Endothelial cell of umbilical vein (primary cell): ENCODE data around the gene SCN3B. TPM values are rescaled to one million over a fixed set of nuclear protein-coding genes. Genes with fewer than 3 reads are reported as not detected.

Experiments
- BruUV-seq: library from RNA; stranded (reverse); fragments of 400-500 nt; replicated peaks from 2 replicates; lab custom pipeline; 2021; lab: Mats Ljungman, UMichigan
- CTCF ChIA-PET: fragments of 300-600, 350-600 bp; sonication (Branson Sonifier 250); formaldehyde crosslinking; loops from one replicate; lab custom pipeline; 2021; ENCODE audit warnings: antibody characterized with exemption, inconsistent platforms; lab: Charles Lee
- POLR2A ChIA-PET: fragments of 300-600, 350-600 bp; sonication (Branson Sonifier 250); formaldehyde crosslinking; loops from one replicate; lab custom pipeline; 2021; ENCODE audit warnings: antibody characterized with exemption, inconsistent platforms; lab: Charles Lee
- DNase-seq: peaks from one replicate; pipeline ENCODE4 v3.0.0-alpha.2; 2011; ENCODE audit warnings: low read depth, low spot score
- FAIRE-seq: peaks from 2 replicates; lab custom pipeline; 2011; peaks lifted over from hg19 to GRCh38; lab: Jason Lieb, UNC
- H2AFZ ChIP-seq: 2 replicates; pipeline ENCODE4 v1.6.0; 2012; ENCODE audit warnings: low read depth, low read length, control low read depth, inconsistent platforms
- H3K27ac ChIP-seq: 2 replicates; pipeline ENCODE4 v1.5.1; 2011; ENCODE audit warnings: low read depth, mild to moderate bottlenecking, control low read depth, low read length, moderate library complexity; ENCODE audit not compliant: insufficient read depth
- H3K27me3 ChIP-seq, 2 experiments: 2 replicates each; pipeline versions ENCODE4 v1.6.0 to v1.6.1; 2011; ENCODE audit warnings: low read length in 2 of 2, mixed read lengths in 1 of 2; ENCODE audit not compliant: control insufficient read depth in 2 of 2, insufficient read depth in 2 of 2
- H3K36me3 ChIP-seq, 2 experiments: 2 replicates in 1 of 2; 3 replicates in 1 of 2; pipeline ENCODE4 v1.5.1; 2011; ENCODE audit warnings: low read length in 2 of 2, mild to moderate bottlenecking in 1 of 2, moderate library complexity in 1 of 2; ENCODE audit not compliant: control insufficient read depth in 2 of 2, insufficient read depth in 2 of 2; ENCODE audit errors: extremely low read depth in 1 of 2
- H3K4me1 ChIP-seq: 3 replicates; pipeline ENCODE4 v1.5.1; 2011; ENCODE audit warnings: mild to moderate bottlenecking, low read length; ENCODE audit not compliant: control insufficient read depth, insufficient read depth; ENCODE audit errors: extremely low read depth
- H3K4me2 ChIP-seq: 2 replicates; pipeline ENCODE4 v1.6.1; 2011; ENCODE audit warnings: low read length, control low read depth, mixed read lengths; ENCODE audit not compliant: insufficient read depth
- H3K4me3 ChIP-seq, 3 experiments: fragments of 200-600 bp in 1 of 3; sonication (generic), shearing (Covaris generic) in 1 of 3; replicated peaks in 1 of 3; 2 replicates each; pipeline ENCODE4 v1.5.1; 2011 to 2016; ENCODE audit warnings: control low read depth in 3 of 3, low read length in 3 of 3, mild to moderate bottlenecking in 2 of 3, inconsistent platforms in 1 of 3, low read depth in 1 of 3, moderate library complexity in 1 of 3; ENCODE audit not compliant: insufficient read depth in 1 of 3
- H3K79me2 ChIP-seq: 2 replicates; pipeline ENCODE4 v1.6.0; 2012; ENCODE audit warnings: low read length, inconsistent platforms; ENCODE audit not compliant: control insufficient read depth, insufficient read depth
- H3K9ac ChIP-seq: replicated peaks from 2 replicates; pipeline ENCODE3; 2011; ENCODE audit warnings: low read length, control low read depth; ENCODE audit not compliant: insufficient read depth; ENCODE audit errors: extremely low read depth
- H3K9me1 ChIP-seq: replicated peaks from 3 replicates; pipeline ENCODE4 v1.6.0; 2011; ENCODE audit warnings: mild to moderate bottlenecking, low read length; ENCODE audit not compliant: control insufficient read depth, insufficient read depth; ENCODE audit errors: extremely low read depth
- H3K9me3 ChIP-seq: replicated peaks from 2 replicates; pipeline ENCODE4 v1.5.1; 2012; ENCODE audit warnings: low read length, inconsistent platforms; ENCODE audit not compliant: control insufficient read depth, insufficient read depth
- H4K20me1 ChIP-seq: replicated peaks from 2 replicates; pipeline ENCODE3; 2011; ENCODE audit warnings: mild to moderate bottlenecking, low read length; ENCODE audit not compliant: control insufficient read depth, insufficient read depth; ENCODE audit errors: extremely low read depth
- CTCF ChIP-seq, 2 donors: IDR thresholded peaks; 1 replicate in 1 of 2; 2 replicates in 1 of 2; pipeline ENCODE4 v1.5.1; 2011; ENCODE audit warnings: low read length in 2 of 2, mild to moderate bottlenecking in 2 of 2, moderate library complexity in 2 of 2, control low read depth in 1 of 2, inconsistent platforms in 1 of 2, low read depth in 1 of 2; ENCODE audit not compliant: insufficient read depth in 1 of 2; ENCODE audit errors: extremely low read depth in 1 of 2
- EZH2 ChIP-seq: IDR thresholded peaks from 2 replicates; pipeline ENCODE4 v1.6.1; 2012; ENCODE audit warnings: borderline replicate concordance, low read depth, mild to moderate bottlenecking, moderate library complexity, low read length, inconsistent platforms; ENCODE audit not compliant: severe bottlenecking
- FOS ChIP-seq: IDR thresholded peaks from 2 replicates; pipeline ENCODE4 v1.6.1; 2011; ENCODE audit warnings: mild to moderate bottlenecking, low read length, moderate library complexity, borderline replicate concordance; ENCODE audit not compliant: insufficient read depth
- GATA2 ChIP-seq: IDR thresholded peaks from 2 replicates; pipeline ENCODE4 v1.7.0; 2011; ENCODE audit warnings: low read depth, mild to moderate bottlenecking, moderate library complexity, mixed read lengths, low read length; ENCODE audit not compliant: insufficient read length, insufficient read depth
- JUN ChIP-seq: IDR thresholded peaks from 2 replicates; pipeline ENCODE4 v1.6.1; 2011; ENCODE audit warnings: borderline replicate concordance, low read depth; ENCODE audit not compliant: insufficient read length, insufficient read depth
- MAX ChIP-seq: IDR thresholded peaks from 2 replicates; pipeline ENCODE4 v1.6.1; 2011; ENCODE audit not compliant: insufficient read depth, insufficient read length
- MYC ChIP-seq: IDR thresholded peaks from one replicate; pipeline ENCODE4 v1.6.1; 2011; ENCODE audit warnings: mild to moderate bottlenecking, low read depth, low read length
- POLR2A ChIP-seq: IDR thresholded peaks from 2 replicates; pipeline ENCODE4 v1.6.1; 2012; ENCODE audit warnings: low read depth, mild to moderate bottlenecking, control low read depth, low read length
- POLR2AphosphoS5 ChIP-seq: IDR thresholded peaks from 2 replicates; pipeline ENCODE4 v1.6.1; 2012; ENCODE audit warnings: low read depth, mild to moderate bottlenecking, control low read depth, low read length, moderate library complexity; ENCODE audit not compliant: insufficient read depth
- dilution Hi-C: fragments of 300-500 bp; cut with MboI; formaldehyde crosslinking; loops from one replicate; pipeline ENCODE4 v1.15.0; 2019; ENCODE audit warnings: low sequenced_read_pairs; ENCODE audit not compliant: extremely low pct_ligation_motif_present
- intact Hi-C: fragments of 100-400 bp; cut with micrococcal nuclease; formaldehyde crosslinking; loops from one replicate; pipeline ENCODE4 v1.10.0; 2022
- polyA plus RNA-seq, 4 experiments: library from polyadenylated mRNA; depleted of rRNA in 3 of 4; stranded (reverse) in 3 of 4; unstranded in 1 of 4; fragments of >200 nt; gene quantifications; 2 replicates each; pipeline versions ENCODE4 v1.2.1 to v1.2.3, GENCODE V29; 2011 to 2012; ENCODE audit warnings: missing spikeins in 1 of 4
- total RNA-seq: library from RNA; stranded (reverse); gene quantifications from 2 replicates; pipeline ENCODE4 v1.2.3, GENCODE V29; 2021

SCN3B gene
- total and polyA plus RNA-seq, 2 donors (not counting 3 experiments of a cell fraction or from before 2014, with no cell fraction given): 0.72 to 1.4 TPM

GRCh38 chr11:123622576-123622975 is 31.8 kb downstream of the SCN3B start:
- Histone ChIP-seq H3K9me3 (no peaks in the 10 kb centered on the region), H3K9me1 (no peaks in the 10 kb centered on the region), H3K27me3 (no peaks in the 10 kb centered on the region), H4K20me1 (no peaks in the 10 kb centered on the region), H3K27ac (no peak overlapping the region), H3K4me2 (no peak overlapping the region), H3K79me2 (no peaks in the 10 kb centered on the region), H2AFZ (no peak overlapping the region), H3K4me1 (no peaks in the 10 kb centered on the region), H3K36me3 (no peaks in the 10 kb centered on the region), H3K9ac (no peak overlapping the region), H3K4me3 (no peak overlapping the region)
- DNase-seq (no peak), FAIRE-seq (no peak)
- no TSS peak for BruUV-seq
- POLR2A ChIA-PET: no interaction called here
- TF ChIP-seq EZH2 (no peak), MYC (no peak), POLR2A (no peak), JUN (no peak), FOS (no peak), MAX (no peak), GATA2 (no peak), POLR2AphosphoS5 (no peak), CTCF (IDR thresholded peaks at IDR 0.05; ENCODE audit: extremely low read depth in 1 of 2, insufficient read depth in 1 of 2, low read depth in 1 of 2, low read length in 2 of 2) (no peak)
- CTCF ChIA-PET: no interaction called here
- dilution Hi-C loops (no loop called here), intact Hi-C loops (no loop called here)
